Gastrocnemius medialis (tissue), 4 donors: ENCODE measurements around the gene PTK7.

Experiments used
- POLR2A ChIP-seq, 2 donors: fragments of 450-650 bp; IDR thresholded peaks; one replicate each; pipeline ENCODE4 v1.6.1; 2017; ENCODE audit warnings: antibody characterized with exemption in 2 of 2, mild to moderate bottlenecking in 2 of 2, moderate library complexity in 2 of 2
- TF ChIP-seq, protein P1 (sequence below), 5 experiments: fragments of 450-650 bp in 3 of 5; fragments of 200-600 bp in 2 of 5; sonication (generic) in 2 of 5; IDR thresholded peaks in 4 of 5; conservative IDR thresholded peaks in 1 of 5; 1 replicate in 4 of 5; 2 replicates in 1 of 5; pipeline ENCODE4 v1.5.1; 2016 to 2019; ENCODE audit warnings: antibody characterized with exemption in 5 of 5, mild to moderate bottlenecking in 3 of 5, moderate library complexity in 3 of 5

GRCh38 chr6:43078691-43079090 is 2.6 kb downstream of the PTK7 start:
- TF ChIP-seq POLR2A (IDR thresholded peaks at IDR 0.05) = no peak
- TF ChIP-seq, protein P1, sequence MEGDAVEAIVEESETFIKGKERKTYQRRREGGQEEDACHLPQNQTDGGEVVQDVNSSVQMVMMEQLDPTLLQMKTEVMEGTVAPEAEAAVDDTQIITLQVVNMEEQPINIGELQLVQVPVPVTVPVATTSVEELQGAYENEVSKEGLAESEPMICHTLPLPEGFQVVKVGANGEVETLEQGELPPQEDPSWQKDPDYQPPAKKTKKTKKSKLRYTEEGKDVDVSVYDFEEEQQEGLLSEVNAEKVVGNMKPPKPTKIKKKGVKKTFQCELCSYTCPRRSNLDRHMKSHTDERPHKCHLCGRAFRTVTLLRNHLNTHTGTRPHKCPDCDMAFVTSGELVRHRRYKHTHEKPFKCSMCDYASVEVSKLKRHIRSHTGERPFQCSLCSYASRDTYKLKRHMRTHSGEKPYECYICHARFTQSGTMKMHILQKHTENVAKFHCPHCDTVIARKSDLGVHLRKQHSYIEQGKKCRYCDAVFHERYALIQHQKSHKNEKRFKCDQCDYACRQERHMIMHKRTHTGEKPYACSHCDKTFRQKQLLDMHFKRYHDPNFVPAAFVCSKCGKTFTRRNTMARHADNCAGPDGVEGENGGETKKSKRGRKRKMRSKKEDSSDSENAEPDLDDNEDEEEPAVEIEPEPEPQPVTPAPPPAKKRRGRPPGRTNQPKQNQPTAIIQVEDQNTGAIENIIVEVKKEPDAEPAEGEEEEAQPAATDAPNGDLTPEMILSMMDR (IDR thresholded peaks at IDR 0.05 in 4 of 5, conservative IDR thresholded peaks at IDR 0.05 in 1 of 5) = no peak
